Stimulated activated CD8-positive, alpha-beta memory T cell treated with anti-CD3 and anti-CD28 coated beads, Interleukin-15, amount 100 ng/mL, for 1 hour (primary cell): ENCODE results near the gene CDKAL1.

ENCODE experiments used
- DNase-seq: peaks from one replicate; pipeline ENCODE4 v3.0.0-alpha.2; 2020; ENCODE audit warnings: low read depth

The CDKAL1 gene

DNA sequence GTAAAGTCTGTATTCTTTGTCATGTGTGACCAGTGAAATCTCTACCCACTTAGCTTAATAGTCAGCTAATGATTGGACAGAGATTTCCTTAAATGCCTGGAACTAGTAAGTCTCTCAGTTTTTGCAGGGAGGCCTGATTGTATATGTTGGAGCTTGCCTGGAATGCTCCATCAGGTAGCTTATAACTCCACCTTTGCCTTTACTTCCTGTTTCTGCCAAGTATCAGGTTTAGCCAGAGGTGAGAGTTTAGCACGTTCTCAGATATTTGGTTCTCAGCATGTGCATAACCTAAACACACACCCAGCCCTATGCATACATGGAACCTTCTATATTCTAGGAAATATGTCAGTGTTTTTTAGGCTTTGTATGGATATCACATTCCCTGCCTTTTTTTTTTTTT, 435.3 kb downstream of the CDKAL1 start:
- no peak for DNase-seq

DNA sequence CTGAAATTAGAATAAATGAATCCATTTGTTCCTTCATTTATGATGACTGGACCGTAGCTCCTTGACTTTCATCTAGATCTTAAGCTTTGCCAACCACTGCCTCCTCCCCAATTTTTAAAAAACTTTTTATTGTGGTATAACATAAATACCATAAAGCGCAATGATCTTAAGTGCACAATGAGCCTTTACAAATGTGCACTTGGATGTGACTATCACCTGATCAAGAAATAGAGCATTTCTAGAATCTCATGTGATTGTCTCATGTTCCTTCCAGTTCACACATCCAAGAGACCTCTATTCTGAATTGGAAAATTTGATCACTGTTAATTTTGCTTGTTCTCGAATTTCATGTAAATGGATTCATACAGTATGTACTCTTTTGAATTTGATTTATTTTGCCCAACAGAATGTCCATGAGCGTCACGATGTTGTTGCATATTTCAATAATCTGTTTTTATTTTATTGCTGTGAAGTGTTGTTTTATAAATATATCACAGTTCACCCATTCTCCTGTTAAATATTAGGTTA, 442.2 kb downstream of the CDKAL1 start:
- DNase-seq, result no peak

DNA sequence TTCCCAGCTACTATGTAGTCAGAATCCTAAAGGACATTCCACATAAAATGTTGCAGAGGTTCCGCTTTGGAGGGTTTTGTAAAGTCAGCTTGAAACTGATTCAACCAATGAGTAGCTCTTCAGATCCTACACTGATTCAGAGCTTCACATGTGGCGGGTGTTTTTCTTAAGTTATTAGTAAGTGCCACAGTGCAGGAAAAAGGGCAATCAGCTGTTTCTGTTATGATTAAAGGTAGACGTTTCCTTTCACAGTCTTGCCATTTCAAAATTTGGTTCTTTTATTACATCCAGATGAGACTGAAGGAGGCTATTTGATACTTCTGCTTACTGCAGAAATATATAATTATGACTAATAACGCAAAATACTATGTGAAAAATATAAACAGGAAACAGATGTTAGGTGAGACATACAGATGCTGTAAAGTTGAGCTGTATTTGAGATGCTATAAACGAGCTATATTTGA, 443.9 kb downstream of the CDKAL1 start:
- DNase-seq, result no peak

DNA sequence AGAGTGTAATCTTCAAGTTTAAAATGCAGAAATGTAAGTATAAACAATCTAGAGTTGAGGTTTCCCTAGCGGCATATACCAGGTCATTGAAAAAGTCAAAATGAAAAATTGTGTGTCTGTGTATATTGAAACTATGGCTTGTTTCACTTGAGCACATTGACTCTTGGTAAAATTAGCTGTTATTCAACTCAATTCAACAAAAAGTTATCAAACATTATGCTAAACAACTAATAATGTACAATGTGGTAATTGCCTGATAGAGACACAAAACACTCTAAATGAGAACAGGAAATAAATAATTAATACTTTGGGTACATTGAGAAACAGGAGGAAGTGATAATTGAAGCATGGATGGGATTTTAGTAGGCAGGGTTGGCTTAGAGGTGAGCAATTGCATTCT, 444.8 kb downstream of the CDKAL1 start:
- DNase-seq, result no peak

DNA sequence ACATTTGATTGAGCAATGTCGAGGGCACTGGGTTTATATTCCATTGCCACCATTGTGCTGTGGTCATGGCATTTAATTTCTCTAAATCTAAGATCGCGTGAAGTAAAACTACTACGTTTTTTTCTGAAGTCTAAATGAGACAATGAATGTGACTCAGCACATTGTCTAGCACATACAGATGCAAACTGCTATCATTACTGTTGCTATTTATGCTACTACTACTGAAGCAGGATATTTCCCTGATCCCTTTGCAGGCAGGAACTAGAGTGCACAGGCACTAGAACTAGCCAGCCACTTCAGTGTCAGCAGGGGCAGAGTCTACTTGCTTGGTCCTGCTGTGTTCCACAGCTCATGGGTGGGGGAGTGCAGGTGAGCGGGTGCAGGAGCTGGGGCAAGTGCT, 449.7 kb downstream of the CDKAL1 start:
- DNase-seq, result no peak

DNA sequence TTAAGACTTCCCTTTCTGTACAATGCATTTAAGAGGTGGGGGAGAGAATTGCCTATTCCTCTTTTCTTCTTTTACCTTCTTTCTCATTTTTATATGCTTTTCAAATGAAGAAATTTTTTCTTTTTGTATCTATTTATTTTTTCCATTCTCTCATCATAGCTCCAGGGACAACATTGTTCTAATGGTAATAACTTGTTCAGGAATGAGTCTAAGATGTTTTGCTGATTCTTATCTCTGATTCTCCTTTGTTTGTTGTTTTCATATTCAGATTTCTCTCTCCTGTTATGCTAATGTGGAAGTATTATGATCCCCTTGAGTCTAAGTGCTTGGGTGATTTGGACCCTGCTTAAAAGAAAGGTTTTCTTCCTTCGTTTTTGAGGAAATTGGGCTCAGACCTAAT, 451.6 kb downstream of the CDKAL1 start:
- no peak for DNase-seq

DNA sequence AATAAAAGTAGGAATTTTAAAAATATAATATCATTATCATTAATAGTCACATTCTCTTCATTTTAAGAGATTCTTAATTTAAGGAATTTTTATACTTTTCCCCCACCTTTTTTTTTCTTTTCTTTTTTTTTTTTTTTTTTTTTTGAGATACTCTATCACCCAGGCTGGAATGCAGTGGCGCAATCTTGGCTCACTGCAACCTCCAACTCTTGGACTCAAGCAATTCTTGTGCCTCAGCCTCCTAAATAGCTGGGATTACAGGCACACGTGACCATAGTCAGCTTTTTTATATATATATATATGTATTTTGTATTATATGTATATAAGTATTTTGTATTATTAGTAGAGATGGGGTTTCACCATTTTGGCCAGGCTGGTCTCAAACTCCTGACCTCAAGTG, 457.7 kb downstream of the CDKAL1 start:
- DNase-seq, result no peak

DNA sequence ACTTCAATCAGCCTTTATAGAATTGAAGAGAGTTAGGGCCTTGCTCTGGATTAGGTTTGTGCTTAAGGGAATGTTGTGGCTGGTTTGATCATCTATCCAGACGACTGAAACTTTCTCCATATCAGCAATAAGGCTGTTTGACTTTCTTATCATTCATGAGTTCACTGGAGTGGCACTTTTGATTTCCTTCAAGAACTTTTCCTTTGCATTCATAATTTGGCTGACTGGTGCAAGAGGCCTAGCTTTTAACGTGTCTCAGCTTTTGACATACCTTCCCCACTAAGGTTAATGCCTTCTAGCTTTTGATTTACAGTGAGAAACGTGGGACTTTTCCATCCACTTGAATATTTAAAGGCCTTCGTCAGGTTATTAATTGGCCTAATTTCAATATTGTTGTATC, 461.8 kb downstream of the CDKAL1 start:
- no peak for DNase-seq

DNA sequence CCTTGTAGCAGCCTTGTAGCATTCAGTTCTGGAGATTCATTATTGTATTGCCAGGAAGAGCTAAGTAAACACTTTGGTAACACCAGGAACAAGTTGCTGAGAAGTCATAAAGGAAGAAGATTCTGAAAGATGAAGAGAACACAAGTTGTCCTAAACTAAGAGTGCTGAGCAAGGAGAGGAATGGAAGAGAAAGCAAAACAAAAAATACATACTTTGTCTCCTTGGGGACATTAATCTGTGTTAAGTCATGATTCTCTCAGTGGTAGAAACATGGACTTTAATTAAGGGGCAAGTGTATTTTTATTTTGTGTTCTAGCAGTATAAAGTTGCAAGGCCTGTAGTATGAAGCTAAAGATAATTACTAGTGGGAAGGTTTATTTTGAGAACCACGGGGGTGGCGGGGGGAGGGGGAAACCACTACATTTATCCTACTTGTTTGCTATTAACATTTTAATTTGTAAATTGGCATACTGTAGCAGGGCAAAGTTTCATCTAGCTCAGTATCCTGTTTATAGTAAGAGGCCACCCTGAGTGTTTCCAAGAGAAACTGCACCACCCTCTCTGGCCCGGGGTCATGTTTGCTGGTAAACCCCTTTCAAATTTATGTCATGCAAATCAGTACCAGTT, 463.0 kb downstream of the CDKAL1 start:
- DNase-seq, result no peak

DNA sequence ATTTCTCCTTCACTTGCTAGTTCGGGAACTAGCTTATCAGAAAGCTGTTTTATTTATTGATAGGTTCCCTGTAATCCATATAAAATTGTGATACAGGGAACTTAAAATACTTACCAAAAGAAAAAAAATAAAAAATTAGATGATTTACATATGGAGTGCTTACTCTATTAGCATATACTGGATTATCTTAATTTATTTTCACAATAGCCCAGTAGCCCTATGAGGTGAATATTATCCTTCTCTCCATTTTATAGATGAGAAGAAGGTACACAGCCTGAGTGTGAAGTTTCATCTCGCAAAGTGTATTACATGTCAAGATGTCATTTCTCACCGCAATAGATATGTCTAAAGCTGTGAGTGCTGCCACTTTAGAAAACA, 463.5 kb downstream of the CDKAL1 start:
- no peak for DNase-seq

DNA sequence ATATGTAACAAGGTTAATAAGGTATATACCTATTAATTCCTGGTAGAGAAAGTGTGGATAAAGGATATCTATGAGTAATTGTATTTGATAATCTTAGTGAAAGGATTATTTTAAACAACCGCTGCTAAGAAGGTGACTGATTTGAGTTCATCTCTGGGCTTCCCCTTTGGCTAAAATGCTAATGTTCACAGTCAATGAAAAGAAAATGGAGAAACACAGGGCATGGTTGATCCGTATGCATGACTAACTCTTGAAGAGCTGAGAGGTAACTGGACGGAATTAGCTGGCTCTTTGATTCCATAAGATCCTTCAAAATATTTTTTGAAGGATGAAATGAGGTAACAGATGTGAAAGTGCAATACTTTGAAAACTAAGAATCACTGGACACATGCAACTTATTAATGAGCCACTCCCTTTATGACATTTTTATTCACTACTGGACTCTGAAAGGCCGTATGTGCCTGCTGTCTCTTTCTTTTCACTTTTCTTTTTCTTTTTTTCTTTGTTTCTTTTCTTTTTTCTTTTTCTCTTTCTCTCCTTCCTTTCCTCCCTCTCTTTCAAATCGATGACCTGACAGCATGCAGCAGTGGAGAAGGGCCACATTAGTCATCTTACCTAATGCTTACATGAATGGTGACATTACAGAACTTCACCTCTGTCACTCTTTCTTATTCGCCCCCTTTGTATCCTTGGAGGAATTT, 464.6 kb downstream of the CDKAL1 start:
- no peak for DNase-seq

DNA sequence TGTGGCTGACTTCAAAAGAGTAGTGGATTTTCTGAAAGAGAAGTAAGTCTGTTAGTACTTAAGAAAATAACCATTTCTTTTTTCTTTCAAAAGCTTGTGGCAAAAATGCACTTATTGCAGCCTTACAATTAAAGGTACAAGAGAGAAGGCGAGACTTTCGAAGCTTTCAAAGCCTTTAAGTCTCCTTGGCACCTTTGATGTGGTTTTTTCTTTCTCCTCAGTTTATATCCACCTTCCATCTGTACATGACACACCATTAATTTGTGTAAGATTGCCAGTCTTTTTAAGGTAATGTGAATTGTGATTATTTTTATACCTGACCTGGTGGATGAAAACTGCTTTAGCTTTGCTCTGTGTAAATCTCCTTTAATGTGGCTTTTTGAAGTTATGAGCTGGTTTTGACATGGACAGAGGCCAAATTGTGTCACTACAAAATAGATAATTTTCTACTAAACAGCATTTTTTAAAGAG, 466.1 kb downstream of the CDKAL1 start:
- DNase-seq, result no peak

DNA sequence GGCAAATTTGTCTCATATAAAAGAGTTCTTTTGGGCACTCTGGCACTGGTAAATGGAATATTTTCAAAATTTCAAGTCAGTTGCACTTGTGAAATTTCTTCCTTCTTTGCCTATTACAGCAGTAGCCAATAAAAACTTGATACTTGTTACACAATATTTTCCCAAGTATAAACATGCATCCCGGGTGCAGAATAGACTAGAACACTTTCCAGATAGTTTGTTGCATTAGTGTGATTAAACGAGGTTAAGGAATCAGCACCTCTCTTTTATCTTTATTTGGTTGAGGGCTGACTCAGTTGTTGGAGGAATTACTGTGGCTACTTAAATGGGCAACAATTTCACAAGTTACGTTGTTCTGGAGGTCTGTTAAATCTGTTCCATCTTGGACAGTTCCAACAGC, 467.5 kb downstream of the CDKAL1 start:
- DNase-seq, result no peak

DNA sequence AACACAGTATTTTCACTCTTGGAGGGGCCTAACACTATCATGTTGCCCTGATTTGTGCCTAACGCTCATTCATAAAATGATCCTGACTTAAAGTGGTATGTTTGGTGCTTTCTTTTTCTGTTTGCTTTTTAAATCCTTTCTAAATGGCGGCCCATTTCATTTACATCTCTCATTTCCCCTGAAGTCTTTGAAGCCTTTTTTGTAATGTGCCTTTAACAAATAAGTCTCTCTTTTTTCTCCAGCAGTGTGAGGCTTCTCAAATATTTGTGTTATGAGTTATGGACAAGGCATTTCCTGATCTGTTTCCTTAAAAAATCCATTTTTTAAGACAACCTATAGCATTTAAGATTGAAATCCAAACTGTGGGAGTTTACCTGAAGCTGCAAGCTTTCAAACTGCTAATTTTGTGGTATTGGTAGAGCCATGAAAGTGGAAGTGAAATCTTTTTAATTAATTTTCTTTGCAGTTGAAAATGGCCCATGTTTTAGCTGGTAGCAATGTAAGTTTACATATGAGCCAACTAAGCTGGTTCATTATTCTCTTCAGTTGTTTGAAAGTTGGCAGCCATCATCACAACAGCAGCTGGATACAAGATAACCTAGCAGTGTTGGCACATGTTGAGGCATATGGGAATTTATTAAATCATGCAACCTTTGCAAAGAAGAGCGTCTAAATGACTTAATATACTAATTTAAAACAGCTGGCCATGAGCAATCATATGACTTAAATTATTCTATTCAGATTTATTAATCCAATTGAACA, 469.7 kb downstream of the CDKAL1 start:
- no peak for DNase-seq

DNA sequence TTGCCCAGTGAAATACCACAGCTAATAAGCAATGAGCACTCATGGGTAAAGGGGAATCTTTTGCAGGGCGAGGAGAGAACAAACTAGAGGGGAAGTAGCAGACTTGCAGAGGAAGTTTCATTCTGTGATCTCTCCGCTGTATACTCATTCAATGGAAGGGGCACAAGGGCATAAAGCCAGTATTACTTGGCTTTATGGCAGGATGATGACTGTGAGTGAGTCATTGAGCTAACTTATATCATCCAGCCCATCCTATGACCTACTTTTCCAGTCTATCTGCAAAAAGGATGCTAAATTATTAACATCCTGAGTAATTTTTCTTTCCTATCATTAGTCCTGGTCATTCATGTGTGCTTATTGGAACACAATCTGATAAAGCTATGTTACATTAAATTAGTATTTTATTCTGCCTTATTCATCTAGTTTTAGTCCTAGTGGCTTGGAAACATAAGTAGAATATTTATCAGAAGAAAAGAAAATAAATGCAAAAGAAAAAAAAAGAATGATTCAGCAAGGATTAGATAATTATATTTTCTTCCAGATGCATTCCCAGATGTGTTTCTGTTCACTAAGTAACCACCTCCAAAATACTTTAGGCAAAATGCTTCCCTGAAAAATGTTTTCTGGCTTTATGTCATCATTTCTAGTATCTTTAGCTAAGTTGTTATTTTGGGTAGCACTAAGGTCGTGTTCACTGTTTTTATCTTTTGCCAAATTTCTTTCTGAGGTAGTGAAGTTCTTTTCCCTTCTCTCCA, 471.7 kb downstream of the CDKAL1 start:
- DNase-seq, result no peak

DNA sequence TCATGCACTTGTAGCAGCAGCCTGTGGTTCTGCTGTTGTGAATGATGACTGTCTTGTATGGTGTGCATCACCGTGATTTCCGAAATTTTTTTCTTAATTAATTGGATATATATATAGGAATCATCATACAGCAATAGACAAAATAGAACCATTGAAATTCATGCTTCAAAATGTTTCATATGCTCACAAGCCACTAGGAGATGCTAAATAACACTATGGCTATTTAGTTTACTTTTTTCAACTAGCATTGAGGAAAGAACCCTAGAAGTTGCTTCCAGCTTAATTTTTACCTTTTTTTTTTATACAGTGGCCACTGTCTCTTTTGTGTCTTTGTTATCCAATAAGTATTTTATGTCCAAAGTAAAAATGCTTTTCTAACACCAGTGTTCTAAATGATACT, 485.4 kb downstream of the CDKAL1 start:
- no peak for DNase-seq

DNA sequence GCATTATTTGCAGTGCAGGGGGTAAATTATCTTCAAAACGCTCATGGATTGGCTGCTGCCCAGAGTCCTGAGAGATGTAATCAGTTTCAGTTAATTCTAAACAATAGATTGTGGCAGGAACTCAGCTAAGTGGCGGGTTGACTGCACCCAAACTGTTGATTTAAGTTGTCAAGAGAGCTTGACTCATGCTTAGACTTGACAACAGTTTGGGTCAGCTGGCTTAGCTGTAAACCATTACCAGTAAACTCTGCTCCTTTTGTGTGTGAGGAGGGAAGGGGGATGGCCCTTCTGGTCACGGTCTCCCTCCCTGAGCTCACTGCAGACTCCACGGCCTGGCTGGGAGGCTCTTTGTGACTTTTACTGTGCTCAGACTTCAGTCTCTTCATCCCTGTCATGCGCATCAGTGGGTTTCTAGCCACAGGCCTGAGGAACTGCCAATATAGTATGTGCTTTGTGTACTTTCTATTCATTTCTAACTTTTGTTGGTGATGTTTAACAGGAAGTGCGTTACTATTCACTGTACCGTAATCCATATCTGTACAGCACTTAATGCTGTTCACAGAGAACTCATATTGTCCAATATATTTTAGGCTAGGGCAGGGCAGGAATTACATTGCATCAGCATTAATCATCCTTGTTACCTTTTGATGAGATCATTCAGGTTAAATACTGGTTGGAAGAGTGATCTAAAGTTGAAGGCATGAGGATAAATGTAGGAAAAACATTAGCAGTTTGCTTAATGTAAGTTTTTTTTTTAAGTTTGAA, 488.3 kb downstream of the CDKAL1 start:
- no peak for DNase-seq

DNA sequence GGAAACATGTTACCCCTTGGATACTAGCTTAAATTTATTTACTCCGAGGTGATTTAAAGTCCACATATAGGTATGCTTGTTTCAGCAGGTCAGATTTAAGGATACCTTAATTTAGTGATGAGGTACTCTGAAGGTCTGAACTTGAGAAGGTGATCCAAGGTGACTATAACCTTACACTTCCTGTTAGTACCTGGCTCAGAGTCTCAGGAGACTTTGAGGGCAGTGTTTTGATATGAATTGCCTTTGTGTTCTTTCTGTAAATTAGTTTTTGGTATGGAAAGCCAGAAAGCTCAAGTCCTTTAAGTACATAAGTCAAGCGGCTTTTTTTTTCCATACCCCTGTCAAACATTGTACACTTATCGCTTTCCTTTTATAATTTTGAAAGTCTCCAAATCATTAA, 489.0 kb downstream of the CDKAL1 start:
- no peak for DNase-seq

DNA sequence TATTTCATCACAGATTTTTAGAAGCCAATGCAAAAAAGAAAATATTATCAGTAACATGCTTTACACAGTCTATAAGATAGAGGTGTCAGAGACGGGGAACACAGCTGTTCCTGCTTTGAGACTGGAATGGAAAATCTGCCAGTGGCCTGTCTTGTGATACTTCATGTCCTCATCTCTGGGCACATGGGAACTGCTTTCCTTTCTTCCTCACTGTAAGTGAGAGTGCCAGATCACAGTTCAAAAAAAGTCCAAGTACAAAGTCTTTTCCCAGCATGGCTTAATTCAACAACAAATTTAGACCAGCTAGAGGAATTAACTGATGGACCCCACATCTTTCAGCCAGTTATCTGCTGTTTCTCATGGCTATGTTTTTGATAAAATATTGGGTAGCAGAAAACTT, 490.4 kb downstream of the CDKAL1 start:
- no peak for DNase-seq

DNA sequence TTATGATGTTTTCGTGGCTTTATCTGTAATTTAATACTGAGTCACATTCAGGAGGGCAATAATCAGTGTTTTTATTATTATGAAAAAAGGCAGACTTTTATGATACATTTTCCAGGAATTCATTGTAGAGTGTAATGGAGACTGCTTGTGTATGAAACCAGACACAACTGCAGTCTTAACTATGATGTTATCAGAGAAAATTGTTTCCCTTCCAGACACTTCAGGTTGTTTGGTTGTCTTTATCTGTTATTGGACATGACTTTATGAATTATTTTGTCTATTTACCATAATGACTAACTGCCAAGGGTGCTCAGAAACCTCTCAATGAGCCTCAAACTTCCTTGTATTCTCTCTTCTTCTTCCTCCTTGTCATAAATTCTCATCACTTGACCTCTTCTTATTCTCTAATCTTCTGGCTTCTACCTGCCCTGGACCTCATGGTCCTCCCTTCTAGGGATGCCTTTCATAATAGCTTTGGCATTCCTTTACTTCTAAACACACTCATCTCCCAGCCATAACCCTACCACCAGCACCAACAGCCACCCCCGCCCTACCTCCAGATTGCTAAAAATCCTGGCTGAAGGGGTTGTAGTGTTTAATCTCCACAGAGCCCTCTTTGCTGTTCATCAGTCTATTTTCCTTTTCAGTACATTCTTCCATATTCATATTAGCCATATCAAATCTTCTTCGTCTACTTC, 492.5 kb downstream of the CDKAL1 start:
- no peak for DNase-seq

DNA sequence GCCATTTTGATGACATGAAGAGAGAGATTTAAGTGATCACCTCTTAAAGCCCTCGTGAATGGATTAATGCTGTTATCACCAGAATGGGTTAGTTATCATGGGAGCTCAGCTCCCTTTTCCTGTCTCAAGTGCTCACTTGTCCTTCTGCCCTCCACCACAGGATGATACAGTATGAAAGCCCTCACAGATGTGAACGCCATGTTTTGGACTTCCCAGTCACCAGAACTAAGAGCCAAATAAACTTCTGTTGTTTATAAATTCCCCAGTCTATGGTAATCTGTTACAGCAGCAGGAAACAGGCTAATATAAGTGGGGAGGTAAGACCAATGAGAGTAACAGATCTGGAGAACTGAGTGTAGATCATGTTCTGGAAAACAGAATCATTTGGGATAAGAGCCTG, 493.2 kb downstream of the CDKAL1 start:
- no peak for DNase-seq
